Measurements from ENCODE around the gene PGC. TPM values are rescaled to one million over a fixed set of nuclear protein-coding genes. Genes with fewer than 3 reads are reported as not detected.
A peak's percentile ranks its signal among the peaks of the same experiment; 100 is the strongest.

The PGC gene
- total and polyA plus RNA-seq, 2 donors (not counting 3 experiments of a cell fraction or from before 2014, with no cell fraction given): not detected

GRCh38 chr6:41705996-41706835, 41.0 kb downstream of the PGC start:
- Histone ChIP-seq H3K4me3 (replicated peaks in 1 of 3; ENCODE audit: insufficient read depth in 1 of 3, low read depth in 1 of 3, low read length in 3 of 3) (no peak overlapping the region), H3K27me3 (ENCODE audit: control insufficient read depth in 2 of 2, insufficient read depth in 2 of 2, low read length in 2 of 2) (no peaks in the 10 kb centered on the region), H3K79me2 (ENCODE audit: control insufficient read depth, insufficient read depth, low read length) (no peaks in the 10 kb centered on the region), H3K4me1 (ENCODE audit: control insufficient read depth, extremely low read depth, insufficient read depth, low read length) (no peaks in the 10 kb centered on the region), H3K27ac (ENCODE audit: insufficient read depth, low read depth, low read length) (no peak overlapping the region), H3K4me2 (ENCODE audit: insufficient read depth, low read length) (no peak overlapping the region), H3K9me3 (replicated peaks; ENCODE audit: control insufficient read depth, insufficient read depth, low read length) (no peaks in the 10 kb centered on the region), H3K36me3 (ENCODE audit: control insufficient read depth in 2 of 2, extremely low read depth in 1 of 2, insufficient read depth in 2 of 2, low read length in 2 of 2) (no peaks in the 10 kb centered on the region), H3K9ac (replicated peaks; ENCODE audit: extremely low read depth, insufficient read depth, low read length) (no peak overlapping the region), H4K20me1 (replicated peaks; ENCODE audit: control insufficient read depth, extremely low read depth, insufficient read depth, low read length) (no peaks in the 10 kb centered on the region), H3K9me1 (replicated peaks; ENCODE audit: control insufficient read depth, extremely low read depth, insufficient read depth, low read length) (no peaks in the 10 kb centered on the region), H2AFZ (ENCODE audit: low read depth, low read length) (no peak overlapping the region)
- FAIRE-seq (no peak), DNase-seq (ENCODE audit: low read depth, low spot score) (peak; percentile 14)
- dilution Hi-C loops (cut with MboI; ENCODE audit: extremely low pct_ligation_motif_present, low sequenced_read_pairs) (no loop called here), intact Hi-C loops (cut with micrococcal nuclease) (loop anchor here (1.0 to 2.0 kb wide), 2 partner anchors 29 to 70 kb away; partner anchors contain the start of gene TFEB)
- no TSS peak for BruUV-seq (replicated peaks)
- POLR2A ChIA-PET: no interaction called here
- CTCF ChIA-PET: interaction anchor here (0.7 to 2.6 kb wide), 10 partner anchors 13 to 70 kb away, joined by 3 to 13 read pairs (median 5); no protein-coding TSS in a partner anchor
- no peak for TF ChIP-seq EZH2 (IDR thresholded peaks at IDR 0.05; ENCODE audit: borderline replicate concordance, low read depth, low read length, severe bottlenecking)
- TF ChIP-seq, protein P1, sequence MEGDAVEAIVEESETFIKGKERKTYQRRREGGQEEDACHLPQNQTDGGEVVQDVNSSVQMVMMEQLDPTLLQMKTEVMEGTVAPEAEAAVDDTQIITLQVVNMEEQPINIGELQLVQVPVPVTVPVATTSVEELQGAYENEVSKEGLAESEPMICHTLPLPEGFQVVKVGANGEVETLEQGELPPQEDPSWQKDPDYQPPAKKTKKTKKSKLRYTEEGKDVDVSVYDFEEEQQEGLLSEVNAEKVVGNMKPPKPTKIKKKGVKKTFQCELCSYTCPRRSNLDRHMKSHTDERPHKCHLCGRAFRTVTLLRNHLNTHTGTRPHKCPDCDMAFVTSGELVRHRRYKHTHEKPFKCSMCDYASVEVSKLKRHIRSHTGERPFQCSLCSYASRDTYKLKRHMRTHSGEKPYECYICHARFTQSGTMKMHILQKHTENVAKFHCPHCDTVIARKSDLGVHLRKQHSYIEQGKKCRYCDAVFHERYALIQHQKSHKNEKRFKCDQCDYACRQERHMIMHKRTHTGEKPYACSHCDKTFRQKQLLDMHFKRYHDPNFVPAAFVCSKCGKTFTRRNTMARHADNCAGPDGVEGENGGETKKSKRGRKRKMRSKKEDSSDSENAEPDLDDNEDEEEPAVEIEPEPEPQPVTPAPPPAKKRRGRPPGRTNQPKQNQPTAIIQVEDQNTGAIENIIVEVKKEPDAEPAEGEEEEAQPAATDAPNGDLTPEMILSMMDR (IDR thresholded peaks at IDR 0.05; ENCODE audit: extremely low read depth in 1 of 2, insufficient read depth in 1 of 2, low read depth in 1 of 2, low read length in 2 of 2): peak; percentile 47 to 57

Measured in endothelial cell of umbilical vein (primary cell).